GM19468 (cell line): ENCODE data around the gene HOXA4.

Experiments
- ATAC-seq: cut with Tn5 transposase; IDR thresholded peaks from one replicate; pipeline ENCODE4 v1.9.1; 2021; ENCODE audit warnings: mild to moderate bottlenecking, moderate library complexity, moderate number of reproducible peaks; ENCODE audit not compliant: unreplicated experiment; ENCODE audit errors: extremely low read depth

Gene HOXA4

GRCh38 chr7:27148756-27149641, 18.4 kb upstream of the HOXA4 start:
- no peak for ATAC-seq

GRCh38 chr7:27148031-27148755, 17.6 kb upstream of the HOXA4 start:
- no peak for ATAC-seq

GRCh38 chr7:27147199-27148030, 16.9 kb upstream of the HOXA4 start, which contains the start of gene HOXA6:
HOXA6 (minus strand) TSS chr7:27147774; CDS start chr7:27147749, 25 bp downstream.
- no peak for ATAC-seq

- no peak for ATAC-seq
These were observed 16.1 kb upstream of the HOXA4 start for GRCh38 chr7:27146491-27147198.

- no peak for ATAC-seq
These were observed 15.4 kb upstream of the HOXA4 start for GRCh38 chr7:27145914-27146412.

GRCh38 chr7:27145165-27145913, 14.8 kb upstream of the HOXA4 start:
- ATAC-seq: no peak

- no peak for ATAC-seq
These were observed 14.2 kb upstream of the HOXA4 start for GRCh38 chr7:27144781-27145164.

GRCh38 chr7:27143950-27144780, 13.6 kb upstream of the HOXA4 start:
- no peak for ATAC-seq

- no peak for ATAC-seq
These were observed 12.7 kb upstream of the HOXA4 start, which contains the start of gene HOXA5 for GRCh38 chr7:27143023-27143949. HOXA5 (minus strand) TSS chr7:27143681; CDS start chr7:27143607, 74 bp downstream.

GRCh38 chr7:27142580-27143022, 12.0 kb upstream of the HOXA4 start:
- ATAC-seq: no peak

- ATAC-seq: no peak
These were observed 11.5 kb upstream of the HOXA4 start for GRCh38 chr7:27141923-27142579.

GRCh38 chr7:27141137-27141922, 10.8 kb upstream of the HOXA4 start:
- no peak for ATAC-seq

GRCh38 chr7:27140126-27140857, 9.7 kb upstream of the HOXA4 start:
- ATAC-seq: no peak

- no peak for ATAC-seq
These were observed 9.0 kb upstream of the HOXA4 start for GRCh38 chr7:27139334-27140125.
